LHCN-M2 (cell line): ENCODE measurements around the gene ADAMTS15. TPM values are rescaled to one million over a fixed set of nuclear protein-coding genes. Genes with fewer than 3 reads are reported as not detected.

Experiments used
- DNase-seq: peaks from one replicate; pipeline ENCODE4 v3.0.0-alpha.2; 2012; ENCODE audit warnings: low read depth
- total RNA-seq: library from RNA; depleted of rRNA; stranded (reverse); fragments of >200 nt; gene quantifications from 2 replicates; pipeline ENCODE4 v1.2.3, GENCODE V29; 2014

ADAMTS15 gene
- total RNA-seq, 1 experiment from 2014 or later, result 0.92 TPM

DNA sequence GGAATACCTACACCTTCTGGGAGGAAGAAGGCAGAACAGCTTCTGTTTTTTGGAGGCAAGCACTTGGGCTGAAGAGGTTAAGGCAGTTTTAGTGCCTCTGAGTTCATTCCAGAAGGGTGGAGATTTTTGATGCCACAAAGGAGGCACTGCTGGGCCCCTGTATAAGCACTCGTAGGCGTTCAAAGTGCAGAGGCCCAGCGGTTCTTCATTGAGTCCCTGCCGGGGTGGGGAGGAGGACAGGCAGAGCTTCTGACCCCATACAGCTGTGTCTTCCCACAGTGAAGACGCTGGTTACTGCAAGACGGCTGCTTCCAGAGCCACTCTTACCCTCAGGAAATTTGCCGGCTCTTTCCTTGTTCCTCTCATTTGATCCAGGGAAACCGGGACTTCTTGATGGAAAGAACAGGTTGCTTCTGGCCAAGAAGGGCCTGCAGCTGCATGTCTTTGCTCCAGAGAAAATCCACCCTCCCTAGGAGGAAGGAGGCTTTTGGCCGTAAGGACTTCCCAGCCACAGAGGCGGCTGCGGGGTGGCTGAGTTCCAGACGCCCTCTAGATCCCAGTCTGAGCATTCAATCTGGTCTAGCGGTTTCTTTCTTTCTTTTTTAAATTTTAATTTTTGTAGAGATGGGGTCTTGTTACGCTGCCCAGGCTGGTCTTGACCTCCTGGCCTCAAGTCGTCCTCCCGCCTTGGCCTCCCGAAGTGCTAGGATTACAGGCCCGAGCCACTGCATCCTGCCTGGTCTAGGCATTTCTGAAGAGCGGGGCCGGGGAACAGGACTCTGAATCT lies 9.4 kb downstream of the ADAMTS15 start:
- DNase-seq, result no peak

DNA sequence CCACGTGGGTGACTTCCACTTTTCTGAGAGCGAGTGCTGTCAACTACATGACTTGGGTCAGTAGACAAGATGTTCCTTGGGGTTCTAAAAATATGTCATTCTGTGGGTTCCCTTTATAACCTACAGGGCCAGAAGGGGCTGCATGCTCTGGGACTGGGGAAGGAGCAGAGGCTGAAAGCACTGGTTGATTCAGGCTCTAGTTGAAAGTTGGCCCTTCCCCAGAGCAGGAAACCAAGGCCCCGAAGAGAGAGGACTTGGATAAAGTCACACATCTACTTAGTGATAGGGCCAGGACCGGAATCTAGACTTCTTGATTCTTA lies 9.9 kb downstream of the ADAMTS15 start:
- no peak for DNase-seq

DNA sequence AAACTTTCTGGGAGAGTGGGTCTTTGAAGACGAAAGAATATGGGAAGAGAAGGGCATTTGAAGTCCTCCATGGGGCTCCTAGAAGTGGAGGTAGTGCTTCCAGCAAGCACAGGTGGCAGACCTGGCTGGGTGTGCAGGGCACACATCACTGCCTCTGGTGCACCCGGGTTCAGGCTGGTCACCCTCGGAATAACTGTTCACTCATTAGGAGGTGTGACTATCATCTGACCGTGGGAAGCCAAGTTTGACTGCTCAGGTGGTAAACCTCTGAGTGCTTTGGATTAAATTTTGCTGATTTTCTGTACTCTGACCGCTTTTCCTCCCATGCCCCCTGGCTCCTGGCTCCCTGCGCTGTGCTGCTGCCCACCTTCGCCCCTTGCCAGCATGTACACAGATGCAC lies 11.1 kb downstream of the ADAMTS15 start:
- no peak for DNase-seq

DNA sequence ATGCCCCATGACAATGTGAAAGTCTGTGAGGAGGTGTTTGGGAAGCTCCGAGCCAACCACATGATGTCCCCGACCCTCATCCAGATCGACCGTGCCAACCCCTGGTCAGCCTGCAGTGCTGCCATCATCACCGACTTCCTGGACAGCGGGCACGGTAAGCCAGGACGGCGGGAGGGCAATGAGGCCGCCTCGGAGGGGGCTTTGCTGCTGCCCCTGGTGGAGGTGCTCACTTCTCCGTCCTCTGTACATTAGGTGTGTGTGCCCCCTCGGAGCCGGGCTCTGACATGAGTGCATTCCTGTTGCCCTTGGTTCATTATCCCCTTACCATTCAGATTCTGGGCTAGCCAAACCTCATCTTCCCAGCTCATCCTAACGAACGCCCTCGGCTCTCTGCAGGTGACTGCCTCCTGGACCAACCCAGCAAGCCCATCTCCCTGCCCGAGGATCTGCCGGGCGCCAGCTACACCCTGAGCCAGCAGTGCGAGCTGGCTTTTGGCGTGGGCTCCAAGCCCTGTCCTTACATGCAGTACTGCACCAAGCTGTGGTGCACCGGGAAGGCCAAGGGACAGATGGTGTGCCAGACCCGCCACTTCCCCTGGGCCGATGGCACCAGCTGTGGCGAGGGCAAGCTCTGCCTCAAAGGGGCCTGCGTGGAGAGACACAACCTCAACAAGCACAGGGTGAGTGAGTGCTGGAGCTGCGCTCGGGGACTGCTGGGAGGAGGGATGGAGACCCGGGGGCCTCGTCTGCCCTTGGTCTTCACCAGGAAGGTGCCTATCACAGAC lies 13.8 kb downstream of the ADAMTS15 start:
- no peak for DNase-seq

DNA sequence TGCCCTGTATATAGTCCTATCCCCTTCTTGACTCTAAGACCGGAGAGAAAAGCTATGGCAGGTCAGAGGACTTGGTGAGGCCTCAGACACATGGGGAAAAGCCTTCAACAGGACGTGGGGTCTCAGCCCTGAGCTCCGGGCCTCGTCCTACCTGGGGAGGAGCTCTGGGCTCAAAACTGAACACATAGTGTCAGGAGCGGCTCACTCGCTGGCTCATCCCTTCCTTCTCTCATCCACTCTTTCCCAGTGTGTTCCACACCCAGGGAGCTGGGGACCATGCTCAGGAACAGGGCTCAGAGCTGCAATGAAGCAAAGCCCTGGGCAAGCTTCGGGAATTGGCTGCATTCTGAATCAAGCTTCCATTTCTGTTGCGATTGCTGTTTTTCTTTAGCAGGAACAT lies 14.5 kb downstream of the ADAMTS15 start:
- DNase-seq, result no peak

DNA sequence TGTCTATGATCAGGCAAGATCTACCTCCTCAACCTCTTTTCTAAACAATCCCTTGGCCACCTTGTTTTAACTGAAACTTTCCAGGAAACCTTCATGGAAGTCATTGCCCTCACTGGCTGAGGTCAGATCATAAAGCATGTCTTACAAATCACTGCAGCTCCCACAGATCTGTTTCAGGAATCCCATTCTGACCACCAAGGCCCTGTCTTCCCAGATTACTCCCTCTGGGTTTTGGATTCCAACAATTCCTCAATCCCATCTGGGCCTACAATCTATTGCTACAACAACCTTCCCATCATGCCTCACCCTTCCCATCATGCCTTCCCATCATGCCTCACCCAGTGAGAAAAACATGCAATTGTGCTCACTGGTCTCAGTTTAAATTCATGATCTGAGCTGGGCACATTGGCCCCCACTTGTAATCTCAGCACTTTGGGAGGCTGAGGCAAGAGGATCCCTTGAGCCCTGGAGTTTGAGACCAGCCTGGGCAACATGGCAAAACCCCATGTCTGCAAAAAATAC lies 15.9 kb downstream of the ADAMTS15 start:
- peak; percentile 20 for DNase-seq

DNA sequence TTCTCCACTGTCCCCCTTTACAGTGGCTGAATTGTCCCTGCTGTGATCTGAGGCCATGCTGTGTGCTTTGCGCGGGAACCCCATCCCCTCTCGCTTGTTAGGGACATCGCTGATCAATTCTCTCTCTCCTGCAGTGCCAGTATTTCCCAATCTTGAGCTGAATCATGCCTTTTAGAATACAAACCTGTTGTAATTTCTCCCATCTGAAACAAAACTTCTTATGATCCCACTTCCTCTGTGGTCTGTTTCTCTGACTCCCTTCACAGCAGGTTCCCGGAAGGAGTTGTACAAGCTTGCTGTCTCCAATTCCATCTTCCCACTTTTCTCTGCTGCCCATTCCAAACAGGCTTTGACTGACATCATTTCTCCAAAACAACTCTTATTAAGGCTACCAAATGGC lies 16.8 kb downstream of the ADAMTS15 start:
- DNase-seq, result peak; percentile 47

DNA sequence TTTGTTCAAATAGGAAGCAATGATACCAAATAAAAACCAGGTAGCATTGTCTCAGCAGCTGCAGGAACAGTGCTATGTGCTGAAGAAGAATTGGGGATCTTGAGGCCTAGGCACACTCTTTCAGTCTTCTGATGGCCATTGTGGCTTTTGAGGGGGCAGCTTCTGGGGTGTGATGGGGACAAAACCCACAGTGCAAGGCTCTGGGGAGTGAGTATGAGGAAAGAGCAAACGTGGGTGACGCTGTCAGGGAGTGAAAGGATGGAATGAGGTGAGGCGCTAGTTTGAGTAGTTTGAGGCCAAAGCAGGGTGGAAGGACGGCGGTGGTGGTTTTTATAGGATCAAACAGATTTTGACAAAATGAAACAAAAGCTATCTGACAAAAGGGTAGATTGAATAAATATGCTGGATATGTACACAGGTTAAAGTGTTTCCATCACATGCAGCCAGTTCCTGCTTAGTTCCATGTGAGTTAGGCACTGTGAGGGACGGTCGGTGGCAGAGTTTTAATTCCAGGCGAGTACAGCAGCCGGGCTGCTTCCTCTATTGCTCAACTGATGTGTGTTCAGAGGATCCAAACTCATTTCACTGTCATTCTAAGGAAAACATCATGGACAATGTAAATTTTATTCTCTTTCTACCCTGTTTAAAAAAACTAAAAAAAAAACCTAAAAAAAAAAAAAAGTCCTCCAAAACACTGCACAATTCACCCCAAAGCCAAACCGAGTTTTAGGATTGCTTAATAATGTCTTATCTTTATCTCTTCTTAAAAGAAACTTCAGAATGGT lies 18.9 kb downstream of the ADAMTS15 start:
- no peak for DNase-seq

DNA sequence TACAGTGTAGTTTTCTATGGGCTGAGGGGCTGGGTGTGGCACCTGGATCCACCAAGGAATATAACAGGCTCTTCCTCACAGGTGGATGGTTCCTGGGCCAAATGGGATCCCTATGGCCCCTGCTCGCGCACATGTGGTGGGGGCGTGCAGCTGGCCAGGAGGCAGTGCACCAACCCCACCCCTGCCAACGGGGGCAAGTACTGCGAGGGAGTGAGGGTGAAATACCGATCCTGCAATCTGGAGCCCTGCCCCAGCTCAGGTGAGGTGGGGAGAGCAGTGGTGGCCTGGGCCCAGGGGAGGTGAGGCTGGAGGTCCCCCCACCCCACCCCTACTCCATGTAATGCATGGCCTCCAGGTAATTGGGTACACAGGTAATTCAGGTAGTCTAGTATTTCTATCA lies 20.7 kb downstream of the ADAMTS15 start:
- no peak for DNase-seq

DNA sequence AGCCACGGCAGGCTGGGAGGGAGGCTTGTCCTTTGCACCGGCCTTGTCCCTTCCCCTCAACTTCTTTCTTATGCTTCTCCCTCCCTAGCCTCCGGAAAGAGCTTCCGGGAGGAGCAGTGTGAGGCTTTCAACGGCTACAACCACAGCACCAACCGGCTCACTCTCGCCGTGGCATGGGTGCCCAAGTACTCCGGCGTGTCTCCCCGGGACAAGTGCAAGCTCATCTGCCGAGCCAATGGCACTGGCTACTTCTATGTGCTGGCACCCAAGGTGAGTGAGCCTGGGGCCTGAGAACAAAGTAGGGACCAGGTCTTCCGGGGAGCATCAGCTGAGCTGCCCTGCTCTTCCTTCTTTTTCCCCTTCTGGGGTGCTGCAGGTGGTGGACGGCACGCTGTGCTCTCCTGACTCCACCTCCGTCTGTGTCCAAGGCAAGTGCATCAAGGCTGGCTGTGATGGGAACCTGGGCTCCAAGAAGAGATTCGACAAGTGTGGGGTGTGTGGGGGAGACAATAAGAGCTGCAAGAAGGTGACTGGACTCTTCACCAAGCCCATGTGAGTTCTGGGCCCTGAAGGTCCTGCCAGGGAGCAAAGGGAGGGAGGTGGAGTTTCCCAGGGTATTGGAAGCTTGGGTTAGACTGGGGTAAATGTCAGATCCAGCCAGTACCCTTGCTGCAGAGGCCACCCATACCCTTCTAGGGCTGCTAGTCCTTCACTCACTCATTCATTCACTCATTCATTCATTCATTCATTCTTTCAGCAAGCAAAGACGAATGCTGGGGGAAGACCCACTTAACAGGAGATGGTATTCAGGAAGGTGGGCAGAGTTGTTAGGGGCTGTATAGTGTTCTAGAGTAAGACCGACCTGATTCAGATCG lies 22.6 kb downstream of the ADAMTS15 start:
- no peak for DNase-seq

DNA sequence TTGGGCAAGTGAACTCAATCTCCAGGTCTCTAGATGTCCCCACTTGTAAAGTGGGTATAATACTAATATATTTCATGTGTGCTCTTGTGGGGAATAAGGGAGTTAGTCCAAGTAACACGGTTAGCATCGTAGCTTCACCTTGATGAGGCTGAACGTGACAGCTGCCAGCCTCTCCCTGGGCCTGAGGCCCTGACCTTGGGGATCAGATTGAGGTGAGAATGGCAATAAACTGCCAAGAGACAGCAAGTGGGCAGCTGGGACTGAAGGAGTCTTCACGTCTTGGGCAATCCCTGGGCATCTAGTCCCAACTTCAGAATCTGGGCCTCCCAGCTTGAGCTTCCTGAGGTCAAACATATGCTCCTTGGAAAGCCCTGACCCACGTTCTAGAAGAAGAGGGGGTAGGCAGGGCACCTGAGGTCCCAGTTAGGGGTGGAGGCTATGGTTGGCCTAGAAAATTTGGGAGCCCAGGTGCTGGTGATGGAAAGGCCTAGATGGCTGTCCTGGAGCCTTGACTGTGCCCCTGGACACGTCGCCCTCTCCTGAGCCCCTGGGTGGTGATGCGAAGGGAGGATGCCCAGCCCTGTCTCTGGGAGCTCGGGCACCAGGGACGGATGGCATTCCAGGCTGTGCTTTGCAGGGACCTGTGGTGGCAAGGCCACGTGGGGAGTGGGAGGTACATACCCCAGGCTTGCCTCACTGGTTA lies 23.4 kb downstream of the ADAMTS15 start:
- DNase-seq, result no peak

DNA sequence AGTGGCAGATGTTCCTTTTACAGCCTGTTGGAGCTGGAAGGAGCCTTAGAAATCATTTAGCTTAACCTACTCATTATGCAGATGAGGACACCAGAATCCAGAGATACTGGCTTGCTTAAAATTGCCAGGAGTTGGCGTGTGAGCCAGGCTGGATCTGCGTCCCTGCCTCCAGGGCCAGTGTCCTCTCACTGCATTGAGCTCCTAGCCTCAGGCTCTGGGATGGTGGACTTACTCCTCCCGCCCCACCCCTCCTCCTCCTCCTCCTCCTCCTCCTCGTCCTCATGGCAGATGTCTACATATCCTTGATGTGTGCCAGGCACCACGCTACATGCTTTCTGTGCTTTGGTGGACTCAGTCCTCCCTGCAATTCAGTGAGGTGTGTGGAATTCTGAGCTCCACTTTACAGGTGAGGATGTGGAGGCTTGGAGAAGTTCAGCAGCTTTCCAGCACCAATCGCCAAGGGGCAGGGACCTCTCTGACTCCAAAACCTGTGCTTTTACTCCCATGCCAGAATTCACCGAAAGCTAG lies 24.1 kb downstream of the ADAMTS15 start:
- no peak for DNase-seq

DNA sequence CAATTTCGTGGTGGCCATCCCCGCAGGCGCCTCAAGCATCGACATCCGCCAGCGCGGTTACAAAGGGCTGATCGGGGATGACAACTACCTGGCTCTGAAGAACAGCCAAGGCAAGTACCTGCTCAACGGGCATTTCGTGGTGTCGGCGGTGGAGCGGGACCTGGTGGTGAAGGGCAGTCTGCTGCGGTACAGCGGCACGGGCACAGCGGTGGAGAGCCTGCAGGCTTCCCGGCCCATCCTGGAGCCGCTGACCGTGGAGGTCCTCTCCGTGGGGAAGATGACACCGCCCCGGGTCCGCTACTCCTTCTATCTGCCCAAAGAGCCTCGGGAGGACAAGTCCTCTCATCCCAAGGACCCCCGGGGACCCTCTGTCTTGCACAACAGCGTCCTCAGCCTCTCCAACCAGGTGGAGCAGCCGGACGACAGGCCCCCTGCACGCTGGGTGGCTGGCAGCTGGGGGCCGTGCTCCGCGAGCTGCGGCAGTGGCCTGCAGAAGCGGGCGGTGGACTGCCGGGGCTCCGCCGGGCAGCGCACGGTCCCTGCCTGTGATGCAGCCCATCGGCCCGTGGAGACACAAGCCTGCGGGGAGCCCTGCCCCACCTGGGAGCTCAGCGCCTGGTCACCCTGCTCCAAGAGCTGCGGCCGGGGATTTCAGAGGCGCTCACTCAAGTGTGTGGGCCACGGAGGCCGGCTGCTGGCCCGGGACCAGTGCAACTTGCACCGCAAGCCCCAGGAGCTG lies 24.8 kb downstream of the ADAMTS15 start:
- no peak for DNase-seq

DNA sequence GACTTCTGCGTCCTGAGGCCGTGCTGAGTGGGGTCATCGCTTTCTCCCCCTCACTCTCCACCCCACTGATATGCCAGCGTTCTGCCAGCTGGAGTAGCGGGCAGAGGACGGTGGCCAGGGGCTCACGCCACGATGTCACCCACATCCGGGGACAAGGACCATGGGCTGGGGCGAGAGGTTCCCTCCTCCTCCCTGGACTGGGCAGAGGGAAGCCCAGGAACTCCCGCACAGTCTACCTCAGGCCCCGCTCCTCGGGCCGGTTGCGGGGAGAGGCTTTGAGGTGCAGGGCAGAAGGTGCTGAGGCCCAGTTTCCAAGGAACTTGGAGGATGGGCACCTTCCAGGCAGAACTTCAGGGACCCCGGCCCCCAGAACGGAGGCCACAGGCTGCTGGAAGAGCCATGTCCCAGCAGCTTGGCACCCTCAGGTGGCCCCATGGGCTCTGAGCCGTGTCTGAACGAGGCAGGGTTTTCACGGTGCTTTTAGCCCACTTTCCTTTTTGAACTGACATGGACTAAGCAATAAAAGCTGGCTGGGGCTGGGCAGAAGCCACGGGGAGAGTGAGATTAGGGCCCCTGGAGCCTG lies 25.4 kb downstream of the ADAMTS15 start:
- DNase-seq, result no peak

DNA sequence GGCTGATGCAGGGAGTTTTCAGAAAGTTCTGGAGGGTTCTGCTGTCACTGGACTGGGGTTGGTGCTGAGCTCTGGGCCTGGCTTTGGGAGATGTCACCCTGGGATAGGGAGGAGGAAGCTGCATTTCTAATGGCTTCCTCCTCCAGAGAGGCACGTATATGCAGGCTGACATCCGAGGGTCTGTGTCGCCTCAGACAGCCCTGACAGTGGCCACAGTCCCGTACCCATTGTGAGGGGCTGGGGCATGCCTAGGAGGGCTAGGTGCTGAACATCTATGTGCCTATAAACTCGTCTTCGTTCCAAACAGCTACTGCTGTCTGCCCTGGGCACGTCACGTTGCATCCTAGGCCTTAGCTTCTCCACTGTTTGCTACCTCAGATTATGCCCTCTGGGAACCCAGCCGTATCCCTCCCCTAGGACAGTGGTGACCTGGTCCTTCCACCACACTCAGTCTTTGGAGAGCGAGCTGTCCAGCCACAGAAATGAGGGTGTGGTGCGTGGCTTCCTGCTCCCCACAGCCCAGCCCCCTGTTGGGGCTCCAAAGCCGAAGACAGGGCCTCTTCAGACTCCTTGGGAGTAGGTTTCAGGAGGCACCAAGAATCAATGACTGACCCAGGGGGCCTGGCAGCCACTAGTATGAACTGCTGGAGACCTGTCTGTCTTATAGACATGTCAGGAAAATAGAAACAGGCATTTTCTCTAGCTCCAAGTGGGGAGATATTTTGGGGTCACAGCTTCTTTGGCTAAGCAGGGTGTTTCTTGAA lies 26.4 kb downstream of the ADAMTS15 start:
- peak; percentile 12 for DNase-seq

DNA sequence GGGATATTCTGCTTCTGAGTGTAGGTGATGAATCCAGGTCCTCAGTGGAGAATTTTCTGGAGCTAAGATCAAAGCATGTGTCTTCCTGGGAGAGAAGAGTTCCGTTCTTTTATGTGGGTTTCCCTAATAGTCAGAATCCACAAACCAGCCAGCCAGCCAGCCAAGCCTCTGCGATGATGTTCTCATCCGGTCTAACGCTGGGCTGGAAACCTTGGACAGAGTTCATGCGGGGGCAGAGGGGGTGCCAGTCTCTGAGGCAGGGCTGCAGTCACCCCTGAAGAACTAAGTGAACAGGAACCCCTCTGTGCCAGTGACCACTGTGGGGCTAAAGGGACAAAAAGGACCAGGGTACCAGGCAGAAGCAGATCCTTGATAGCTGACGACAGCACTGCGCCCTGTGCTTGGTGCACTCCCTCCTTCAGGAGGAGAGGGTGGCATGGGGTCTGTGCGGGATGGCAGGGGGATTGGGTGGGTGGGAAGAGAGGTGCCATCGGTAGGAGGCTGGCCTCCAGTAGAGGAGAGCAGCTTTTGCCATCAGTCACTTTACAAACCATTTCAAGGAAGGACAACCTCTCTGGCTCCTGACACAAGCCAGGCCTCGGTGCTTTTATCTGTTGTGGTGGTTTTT lies 27.1 kb downstream of the ADAMTS15 start:
- no peak for DNase-seq

DNA sequence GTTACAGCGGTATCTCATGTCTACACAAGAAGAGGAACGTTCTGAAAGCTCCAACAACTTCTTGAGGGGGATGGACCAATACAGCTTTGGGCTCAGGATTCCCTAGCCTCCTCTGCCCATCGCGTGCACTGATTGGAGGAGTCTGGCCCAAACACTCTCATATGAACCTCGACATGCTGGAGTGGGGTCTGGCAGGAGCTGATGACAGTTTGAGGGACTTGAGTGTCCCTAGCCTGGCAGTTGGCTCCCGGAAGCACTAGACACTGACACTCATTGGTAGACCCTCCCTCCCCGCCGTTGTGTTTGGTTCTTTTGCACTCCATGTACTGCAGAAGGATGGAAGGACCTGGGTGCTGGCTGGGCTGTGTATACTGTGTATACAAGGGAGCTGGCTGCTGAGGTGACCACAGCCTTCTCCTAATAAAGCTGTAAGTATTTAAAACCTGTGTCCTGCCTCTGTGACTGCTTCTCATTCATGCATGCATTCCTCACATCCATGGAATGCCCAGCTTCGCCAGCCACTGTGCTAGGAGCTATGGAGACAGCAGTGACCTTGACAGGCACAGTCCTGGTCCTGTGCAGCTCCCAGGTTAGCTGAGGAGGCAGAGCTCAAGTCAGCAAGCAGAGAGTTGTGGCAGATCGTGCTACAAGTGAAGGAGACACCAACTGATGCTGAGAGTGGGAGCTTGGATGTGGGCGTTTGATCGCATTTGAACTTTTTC lies 27.9 kb downstream of the ADAMTS15 start:
- no peak for DNase-seq
